Measurements from ENCODE around the gene KSR1. TPM values are rescaled to one million over a fixed set of nuclear protein-coding genes. Genes with fewer than 3 reads are reported as not detected.

Gene KSR1
- polyA plus RNA-seq, 1 of the 3 experiments (the other 2 are of a cell fraction) = 7.5 TPM

GRCh38 chr17:27542841-27543463 lies 86.7 kb downstream of the KSR1 start:
- Histone ChIP-seq H3K36me3 (replicated peaks in 1 of 2; ENCODE audit: control insufficient read depth in 1 of 2, insufficient read depth in 2 of 2, low read length in 1 of 2) (no peaks in the 10 kb centered on the region), H3K27ac (ENCODE audit: low read depth in 2 of 2, low read length in 1 of 2) (no peak overlapping the region), H3K4me1 (ENCODE audit: control insufficient read depth in 1 of 2, insufficient read depth in 2 of 2, low read depth in 1 of 2, low read length in 1 of 2) (peaks cover 6 to 13% of the 10 kb centered on the region in 2 experiments; a peak in 3 of 4 replicates), H4K20me1 (ENCODE audit: insufficient read depth) (no peaks in the 10 kb centered on the region), H2AFZ (ENCODE audit: low read depth) (no peak overlapping the region), H3K9me2 (no peaks in the 10 kb centered on the region), H3K9ac (no peak overlapping the region), H3K27me3 (ENCODE audit: insufficient read depth) (no peaks in the 10 kb centered on the region), H3K4me3 (ENCODE audit: low read depth in 2 of 2, low read length in 1 of 2) (no peak overlapping the region), H3K4me2 (no peak overlapping the region), H3K79me2 (ENCODE audit: insufficient read depth) (no peaks in the 10 kb centered on the region), H3K9me3 (no peaks in the 10 kb centered on the region), H3F3A (replicated peaks; ENCODE audit: insufficient read depth) (no peaks in the 10 kb centered on the region)
- TF ChIP-seq RAD21 (IDR thresholded peaks at IDR 0.05; ENCODE audit: low read length) (no peak), TEAD4 (IDR thresholded peaks at IDR 0.05; ENCODE audit: borderline replicate concordance, insufficient read depth) (no peak), GATA2 (CRISPR knock-in tag; IDR thresholded peaks at IDR 0.05) (no peak), SMC3 (IDR thresholded peaks at IDR 0.05; ENCODE audit: low read depth, low read length) (no peak), ELF1 (IDR thresholded peaks at IDR 0.05) (no peak), NRF1 (IDR thresholded peaks at IDR 0.05; ENCODE audit: low read depth, low read length) (no peak), RFX5 (IDR thresholded peaks at IDR 0.05; ENCODE audit: low read length) (no peak), FOXM1 (IDR thresholded peaks at IDR 0.05; ENCODE audit: low read depth) (no peak), MEF2A (IDR thresholded peaks at IDR 0.05; ENCODE audit: borderline replicate concordance, low read depth) (no peak), FOSL2 (IDR thresholded peaks at IDR 0.05; ENCODE audit: borderline replicate concordance, low read depth) (no peak), JUND (IDR thresholded peaks at IDR 0.05) (no peak)
- 100% methylated on average over 3 of the region's 6 CpGs for WGBS (ENCODE audit: low lambda C conversion rate)
- DNase-seq = no peak
- POLR2A ChIA-PET = no interaction called here
- CTCF ChIA-PET = interaction anchor here (1.6 kb wide), 1 partner anchor 60 kb away, joined by 4 read pairs; no protein-coding TSS in a partner anchor

DNA sequence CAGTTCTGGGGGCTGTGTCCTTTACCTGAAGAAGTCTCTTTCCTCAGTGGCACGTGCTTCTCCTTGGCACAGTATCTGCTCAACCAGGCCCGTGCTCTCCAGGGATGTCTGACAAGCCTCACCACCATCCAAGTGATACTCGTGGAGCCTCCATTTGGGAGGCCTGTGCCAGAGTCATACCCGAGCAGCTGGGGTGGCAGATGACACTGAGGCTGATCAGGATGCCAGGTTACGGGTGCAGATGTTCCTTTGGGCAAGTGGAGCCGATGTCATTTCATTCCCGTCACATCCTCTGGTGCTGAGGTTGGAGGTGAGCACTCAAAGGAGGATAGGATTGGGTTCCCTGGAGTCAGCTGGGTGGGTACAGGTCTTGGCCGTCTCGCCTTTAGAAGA lies 87.2 kb downstream of the KSR1 start:
- Histone ChIP-seq H3K27me3 (ENCODE audit: insufficient read depth) (no peaks in the 10 kb centered on the region), H3K9ac (no peak overlapping the region), H3F3A (replicated peaks; ENCODE audit: insufficient read depth) (no peaks in the 10 kb centered on the region), H3K4me2 (no peak overlapping the region), H3K4me1 (ENCODE audit: control insufficient read depth in 1 of 2, insufficient read depth in 2 of 2, low read depth in 1 of 2, low read length in 1 of 2) (peaks cover 6 to 13% of the 10 kb centered on the region in 2 experiments; a peak in 3 of 4 replicates), H3K79me2 (ENCODE audit: insufficient read depth) (no peaks in the 10 kb centered on the region), H3K36me3 (replicated peaks in 1 of 2; ENCODE audit: control insufficient read depth in 1 of 2, insufficient read depth in 2 of 2, low read length in 1 of 2) (no peaks in the 10 kb centered on the region), H4K20me1 (ENCODE audit: insufficient read depth) (no peaks in the 10 kb centered on the region), H3K9me2 (no peaks in the 10 kb centered on the region), H3K4me3 (ENCODE audit: low read depth in 2 of 2, low read length in 1 of 2) (no peak overlapping the region), H3K9me3 (no peaks in the 10 kb centered on the region), H3K27ac (ENCODE audit: low read depth in 2 of 2, low read length in 1 of 2) (no peak overlapping the region), H2AFZ (ENCODE audit: low read depth) (no peak overlapping the region)
- CTCF ChIA-PET = interaction anchor here (1.6 kb wide), 1 partner anchor 60 kb away, joined by 4 read pairs; no protein-coding TSS in a partner anchor
- TF ChIP-seq ELF1 (IDR thresholded peaks at IDR 0.05) = no peak
- no peak for TF ChIP-seq TCF12 (IDR thresholded peaks at IDR 0.05)
- no peak for TF ChIP-seq EP300 (IDR thresholded peaks at IDR 0.05; ENCODE audit: borderline replicate concordance in 1 of 2, low read depth in 1 of 2, low read length in 1 of 2)
- no peak for TF ChIP-seq MEF2A (IDR thresholded peaks at IDR 0.05; ENCODE audit: borderline replicate concordance, low read depth)
- TF ChIP-seq, protein P1, sequence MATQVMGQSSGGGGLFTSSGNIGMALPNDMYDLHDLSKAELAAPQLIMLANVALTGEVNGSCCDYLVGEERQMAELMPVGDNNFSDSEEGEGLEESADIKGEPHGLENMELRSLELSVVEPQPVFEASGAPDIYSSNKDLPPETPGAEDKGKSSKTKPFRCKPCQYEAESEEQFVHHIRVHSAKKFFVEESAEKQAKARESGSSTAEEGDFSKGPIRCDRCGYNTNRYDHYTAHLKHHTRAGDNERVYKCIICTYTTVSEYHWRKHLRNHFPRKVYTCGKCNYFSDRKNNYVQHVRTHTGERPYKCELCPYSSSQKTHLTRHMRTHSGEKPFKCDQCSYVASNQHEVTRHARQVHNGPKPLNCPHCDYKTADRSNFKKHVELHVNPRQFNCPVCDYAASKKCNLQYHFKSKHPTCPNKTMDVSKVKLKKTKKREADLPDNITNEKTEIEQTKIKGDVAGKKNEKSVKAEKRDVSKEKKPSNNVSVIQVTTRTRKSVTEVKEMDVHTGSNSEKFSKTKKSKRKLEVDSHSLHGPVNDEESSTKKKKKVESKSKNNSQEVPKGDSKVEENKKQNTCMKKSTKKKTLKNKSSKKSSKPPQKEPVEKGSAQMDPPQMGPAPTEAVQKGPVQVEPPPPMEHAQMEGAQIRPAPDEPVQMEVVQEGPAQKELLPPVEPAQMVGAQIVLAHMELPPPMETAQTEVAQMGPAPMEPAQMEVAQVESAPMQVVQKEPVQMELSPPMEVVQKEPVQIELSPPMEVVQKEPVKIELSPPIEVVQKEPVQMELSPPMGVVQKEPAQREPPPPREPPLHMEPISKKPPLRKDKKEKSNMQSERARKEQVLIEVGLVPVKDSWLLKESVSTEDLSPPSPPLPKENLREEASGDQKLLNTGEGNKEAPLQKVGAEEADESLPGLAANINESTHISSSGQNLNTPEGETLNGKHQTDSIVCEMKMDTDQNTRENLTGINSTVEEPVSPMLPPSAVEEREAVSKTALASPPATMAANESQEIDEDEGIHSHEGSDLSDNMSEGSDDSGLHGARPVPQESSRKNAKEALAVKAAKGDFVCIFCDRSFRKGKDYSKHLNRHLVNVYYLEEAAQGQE (IDR thresholded peaks at IDR 0.05; ENCODE audit: low read depth, low read length) = no peak
- no peak for TF ChIP-seq FOSL2 (IDR thresholded peaks at IDR 0.05; ENCODE audit: borderline replicate concordance, low read depth)
- TF ChIP-seq NFIC (IDR thresholded peaks at IDR 0.05; ENCODE audit: borderline replicate concordance) = no peak
- TF ChIP-seq NRF1 (IDR thresholded peaks at IDR 0.05; ENCODE audit: low read depth, low read length) = no peak
- TF ChIP-seq, protein P2, sequence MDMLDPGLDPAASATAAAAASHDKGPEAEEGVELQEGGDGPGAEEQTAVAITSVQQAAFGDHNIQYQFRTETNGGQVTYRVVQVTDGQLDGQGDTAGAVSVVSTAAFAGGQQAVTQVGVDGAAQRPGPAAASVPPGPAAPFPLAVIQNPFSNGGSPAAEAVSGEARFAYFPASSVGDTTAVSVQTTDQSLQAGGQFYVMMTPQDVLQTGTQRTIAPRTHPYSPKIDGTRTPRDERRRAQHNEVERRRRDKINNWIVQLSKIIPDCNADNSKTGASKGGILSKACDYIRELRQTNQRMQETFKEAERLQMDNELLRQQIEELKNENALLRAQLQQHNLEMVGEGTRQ (IDR thresholded peaks at IDR 0.05; ENCODE audit: borderline replicate concordance, low read depth, low read length) = no peak
- no peak for TF ChIP-seq RCOR1 (IDR thresholded peaks at IDR 0.05; ENCODE audit: low read length)
- TF ChIP-seq SIN3A (IDR thresholded peaks at IDR 0.05; ENCODE audit: borderline replicate concordance, low read depth, low read length) = no peak
- POLR2A ChIA-PET = no interaction called here
- no peak for DNase-seq
- 95% methylated on average over 6 of the region's 9 CpGs for WGBS (ENCODE audit: low lambda C conversion rate)
